SK-N-SH (cell line): ENCODE results near the gene FAM3C. TPM values are rescaled to one million over a fixed set of nuclear protein-coding genes. Genes with fewer than 3 reads are reported as not detected.

ENCODE experiments used
- CTCF ChIA-PET: fragments of 300-600, 350-600 bp; formaldehyde crosslinking; extraction: SDS; loops from one replicate; lab custom pipeline; 2021; lab: Yijun Ruan, JAX
- POLR2A ChIA-PET: fragments of 350-600 bp; sonication (Branson Sonifier 250); formaldehyde crosslinking; extraction: SDS; loops from one replicate; lab custom pipeline; 2020; ENCODE audit warnings: antibody characterized with exemption, inconsistent platforms; lab: Yijun Ruan, JAX
- DNase-seq: peaks from one replicate; pipeline ENCODE4 v3.0.0; 2012
- H2AFZ ChIP-seq: fragments of 200-600 bp; sonication (generic); 2 replicates; pipeline ENCODE4 v1.8.1; 2016; ENCODE audit warnings: antibody characterized with exemption, mild to moderate bottlenecking, low read depth
- H3F3A ChIP-seq: fragments of 200-600 bp; sonication (generic); replicated peaks from 2 replicates; pipeline ENCODE3; 2016; ENCODE audit warnings: antibody characterized with exemption, mild to moderate bottlenecking; ENCODE audit not compliant: insufficient read depth
- H3K27ac ChIP-seq, 2 experiments: fragments of 200-500 bp in 1 of 2; fragments of 200-600 bp in 1 of 2; sonication (Bioruptor generic) in 1 of 2; sonication (generic), shearing (Covaris generic) in 1 of 2; 2 replicates each; pipeline versions ENCODE4 v1.5.1 to v1.6.1; 2014 to 2016; ENCODE audit warnings: low read depth in 2 of 2, inconsistent platforms in 1 of 2, low read length in 1 of 2, mild to moderate bottlenecking in 1 of 2, mixed read lengths in 1 of 2
- H3K27me3 ChIP-seq: fragments of 200-600 bp; sonication (generic), shearing (Covaris generic); 2 replicates; pipeline ENCODE4 v1.6.1; 2016; ENCODE audit warnings: mixed run types; ENCODE audit not compliant: insufficient read depth
- H3K36me3 ChIP-seq, 2 experiments: fragments of 200-500 bp in 1 of 2; fragments of 200-600 bp in 1 of 2; sonication (Bioruptor generic) in 1 of 2; sonication (generic) in 1 of 2; replicated peaks in 1 of 2; 2 replicates each; pipeline versions ENCODE3 to v1.5.1; 2014 to 2016; ENCODE audit warnings: low read length in 1 of 2, mild to moderate bottlenecking in 1 of 2; ENCODE audit not compliant: insufficient read depth in 2 of 2, control insufficient read depth in 1 of 2
- H3K4me1 ChIP-seq, 2 experiments: fragments of 200-500 bp in 1 of 2; fragments of 200-600 bp in 1 of 2; sonication (Bioruptor generic) in 1 of 2; sonication (generic), shearing (Covaris generic) in 1 of 2; 2 replicates each; pipeline versions ENCODE4 v1.5.1 to v1.6.1; 2014 to 2016; ENCODE audit warnings: low read depth in 1 of 2, low read length in 1 of 2, mixed run types in 1 of 2; ENCODE audit not compliant: insufficient read depth in 2 of 2, control insufficient read depth in 1 of 2
- H3K4me2 ChIP-seq: fragments of 200-600 bp; sonication (generic), shearing (Covaris generic); 2 replicates; pipeline ENCODE4 v1.6.1; 2017; ENCODE audit warnings: mixed run types
- H3K4me3 ChIP-seq, 2 experiments: fragments of 200-500 bp in 1 of 2; fragments of 200-600 bp in 1 of 2; sonication (Bioruptor generic) in 1 of 2; sonication (generic), shearing (Covaris generic) in 1 of 2; 2 replicates each; pipeline versions ENCODE4 v1.5.1 to v1.8.1; 2014 to 2016; ENCODE audit warnings: low read depth in 2 of 2, inconsistent platforms in 1 of 2, low read length in 1 of 2, mild to moderate bottlenecking in 1 of 2, mixed read lengths in 1 of 2, moderate library complexity in 1 of 2
- H3K79me2 ChIP-seq: fragments of 200-600 bp; sonication (generic); 2 replicates; pipeline ENCODE4 v1.8.1; 2017; ENCODE audit warnings: mild to moderate bottlenecking; ENCODE audit not compliant: insufficient read depth
- H3K9ac ChIP-seq: fragments of 200-600 bp; sonication (generic); 2 replicates; pipeline ENCODE4 v1.6.1; 2017; ENCODE audit warnings: mixed run types
- H3K9me2 ChIP-seq: fragments of 200-600 bp; sonication (generic); 2 replicates; pipeline ENCODE4 v1.6.1; 2017; ENCODE audit warnings: mixed run types
- H3K9me3 ChIP-seq: fragments of 200-600 bp; sonication (generic); 2 replicates; pipeline ENCODE4 v1.6.1; 2017; ENCODE audit warnings: mixed run types, mild to moderate bottlenecking, moderate library complexity
- H4K20me1 ChIP-seq: fragments of 200-600 bp; sonication (generic); 2 replicates; pipeline ENCODE4 v1.6.1; 2017; ENCODE audit warnings: mild to moderate bottlenecking, mixed run types; ENCODE audit not compliant: insufficient read depth
- CTCF ChIP-seq: fragments of 200-600 bp; sonication (generic); IDR thresholded peaks from 2 replicates; pipeline ENCODE4 v1.6.1; 2017; ENCODE audit warnings: antibody characterized with exemption, mild to moderate bottlenecking, moderate library complexity
- ELF1 ChIP-seq: IDR thresholded peaks from 2 replicates; pipeline ENCODE4 v1.4.0; 2012
- EP300 ChIP-seq, 2 experiments: IDR thresholded peaks; 2 replicates each; pipeline versions ENCODE4 v1.4.0 to v1.6.1; 2012; ENCODE audit warnings: borderline replicate concordance in 1 of 2, low read depth in 1 of 2, low read length in 1 of 2
- EZH2phosphoT487 ChIP-seq: fragments of 200-600 bp; sonication (generic); IDR thresholded peaks from 2 replicates; pipeline ENCODE4 v1.6.1; 2017; ENCODE audit warnings: low read depth, mixed run types, mild to moderate bottlenecking, antibody characterized with exemption, moderate library complexity, borderline replicate concordance
- FOSL2 ChIP-seq: IDR thresholded peaks from 2 replicates; pipeline ENCODE4 v1.4.0; 2012; ENCODE audit warnings: low read depth, mild to moderate bottlenecking, moderate library complexity, borderline replicate concordance
- FOXJ3 ChIP-seq: sonication (generic); formaldehyde crosslinking; IDR thresholded peaks from 2 replicates; pipeline ENCODE4 v1.5.1; 2020; ENCODE audit warnings: mild to moderate bottlenecking, missing genetic modification reagents
- GABPA ChIP-seq: IDR thresholded peaks from 2 replicates; pipeline ENCODE4 v1.4.0; 2012; ENCODE audit warnings: low read depth, mild to moderate bottlenecking
- GATA2 ChIP-seq: sonication (generic); formaldehyde crosslinking; IDR thresholded peaks from 2 replicates; pipeline ENCODE4 v1.5.0; 2020; ENCODE audit warnings: mild to moderate bottlenecking, missing genetic modification reagents
- MXI1 ChIP-seq: IDR thresholded peaks from 2 replicates; pipeline ENCODE4 v1.6.1; 2012; ENCODE audit warnings: mild to moderate bottlenecking, low read depth, low read length, improper control_type of control experiment
- NRF1 ChIP-seq: IDR thresholded peaks from 2 replicates; pipeline ENCODE4 v1.6.1; 2012; ENCODE audit warnings: low read depth, mild to moderate bottlenecking, low read length
- PBX3 ChIP-seq: IDR thresholded peaks from 2 replicates; pipeline ENCODE4; 2012
- POLR2AphosphoS5 ChIP-seq: IDR thresholded peaks from 2 replicates; pipeline ENCODE4 v1.6.1; 2012; ENCODE audit warnings: low read depth, low read length
- RAD21 ChIP-seq: IDR thresholded peaks from 2 replicates; pipeline ENCODE4 v1.6.1; 2012; ENCODE audit warnings: mild to moderate bottlenecking, low read length
- RCOR1 ChIP-seq: fragments of 150-350 bp; IDR thresholded peaks from 2 replicates; pipeline ENCODE4 v1.6.1; 2017; ENCODE audit warnings: antibody characterized with exemption, low read length
- RXRA ChIP-seq: IDR thresholded peaks from 2 replicates; pipeline ENCODE4 v1.4.0; 2012; ENCODE audit warnings: low read depth, mild to moderate bottlenecking, borderline replicate concordance
- SMC3 ChIP-seq: IDR thresholded peaks from 2 replicates; pipeline ENCODE4 v1.6.1; 2012; ENCODE audit warnings: low read depth, low read length, improper control_type of control experiment
- TAF1 ChIP-seq: IDR thresholded peaks from 2 replicates; pipeline ENCODE4 v1.6.1; 2012; ENCODE audit warnings: low read depth, mild to moderate bottlenecking, low read length, moderate library complexity, borderline replicate concordance
- TCF12 ChIP-seq: IDR thresholded peaks from 2 replicates; pipeline ENCODE4 v1.4.0; 2012
- TEAD4 ChIP-seq: IDR thresholded peaks from 2 replicates; pipeline ENCODE4 v1.4.0; 2012; ENCODE audit warnings: mild to moderate bottlenecking, borderline replicate concordance; ENCODE audit not compliant: insufficient read depth
- USF1 ChIP-seq: IDR thresholded peaks from 2 replicates; pipeline ENCODE4 v1.4.0; 2012; ENCODE audit warnings: low read depth, borderline replicate concordance
- WGBS: methylation state at CpG from one replicate; pipeline ENCODE4 v1.1.6; 2017; ENCODE audit warnings: low lambda C conversion rate; 5-methylcytosine and 5-hydroxymethylcytosine counted together
- polyA plus RNA-seq, 3 experiments: library from polyadenylated mRNA; depleted of rRNA; stranded (reverse); fragments of >200 nt; gene quantifications; 2 replicates each; pipeline ENCODE4 v1.2.3, GENCODE V29; 2012
- TF ChIP-seq, protein P1 (sequence below): fragments of 150-350 bp; IDR thresholded peaks from 2 replicates; pipeline ENCODE4 v1.6.1; 2017; ENCODE audit warnings: antibody characterized with exemption, low read length, low read depth, borderline replicate concordance

The FAM3C gene
- polyA plus RNA-seq, 1 of the 3 experiments (the other 2 are of a cell fraction): 80.0 TPM

DNA sequence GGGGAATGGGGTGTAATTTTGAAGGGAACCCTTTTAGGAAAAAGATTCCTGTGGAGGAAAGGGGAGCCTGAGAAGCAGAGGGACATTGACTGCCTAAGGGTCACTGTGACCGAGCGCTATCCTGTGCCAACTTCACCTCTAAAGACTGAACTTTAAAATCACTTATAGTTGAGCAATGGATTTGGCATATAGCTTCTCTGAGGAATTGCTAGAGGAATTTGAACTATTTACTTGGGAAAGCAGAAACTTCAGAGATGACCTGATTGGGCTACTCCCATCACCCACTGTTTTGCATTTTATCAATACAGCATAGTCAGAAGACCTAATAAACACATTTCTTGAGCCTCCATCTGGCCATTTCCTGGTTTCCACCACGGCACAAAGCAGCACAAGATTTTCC is 91.0 kb downstream of the FAM3C start:
- Histone ChIP-seq H3K79me2 (no peaks in the 10 kb centered on the region), H3K9me2 (no peaks in the 10 kb centered on the region), H2AFZ (no peak overlapping the region), H4K20me1 (no peaks in the 10 kb centered on the region), H3K4me1 (peaks cover 0 to 47% of the 10 kb centered on the region in 2 experiments; a peak in 2 of 4 replicates), H3K9me3 (0 out of 2 replicates have a peak, but pooled peaks cover under 1% of the 10 kb centered on the region)
- WGBS: 83% methylated on average over 3 of the region's 3 CpGs
- POLR2A ChIA-PET: no interaction called here
- no peak for TF ChIP-seq GATA2 (CRISPR knock-in tag)
- TF ChIP-seq POLR2AphosphoS5: no peak
- no peak for TF ChIP-seq PBX3
- TF ChIP-seq RCOR1: no peak
- TF ChIP-seq MXI1: no peak
- no peak for TF ChIP-seq EZH2phosphoT487
- no peak for TF ChIP-seq NRF1
- TF ChIP-seq, protein P1, sequence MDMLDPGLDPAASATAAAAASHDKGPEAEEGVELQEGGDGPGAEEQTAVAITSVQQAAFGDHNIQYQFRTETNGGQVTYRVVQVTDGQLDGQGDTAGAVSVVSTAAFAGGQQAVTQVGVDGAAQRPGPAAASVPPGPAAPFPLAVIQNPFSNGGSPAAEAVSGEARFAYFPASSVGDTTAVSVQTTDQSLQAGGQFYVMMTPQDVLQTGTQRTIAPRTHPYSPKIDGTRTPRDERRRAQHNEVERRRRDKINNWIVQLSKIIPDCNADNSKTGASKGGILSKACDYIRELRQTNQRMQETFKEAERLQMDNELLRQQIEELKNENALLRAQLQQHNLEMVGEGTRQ: no peak
- no peak for TF ChIP-seq FOSL2
- TF ChIP-seq, all 33 proteins: peak for 0
- CTCF ChIA-PET: interaction anchor here (0.6 to 2.1 kb wide), 8 partner anchors 19 to 224 kb away, joined by 3 to 8 read pairs (median 3); no protein-coding TSS in a partner anchor
- H3K4me3 ChIP-seq: no peak overlapping the region
- H3F3A ChIP-seq: no peaks in the 10 kb centered on the region
- peak overlapping the region in 1 of 2 experiments; percentile 94; a peak in 2 of 4 replicates for H3K27ac ChIP-seq
- H3K4me2 ChIP-seq: no peak overlapping the region
- no peak for DNase-seq
- H3K9ac ChIP-seq: no peak overlapping the region
- H3K36me3 ChIP-seq: no peaks in the 10 kb centered on the region
- no peaks in the 10 kb centered on the region for H3K27me3 ChIP-seq

DNA sequence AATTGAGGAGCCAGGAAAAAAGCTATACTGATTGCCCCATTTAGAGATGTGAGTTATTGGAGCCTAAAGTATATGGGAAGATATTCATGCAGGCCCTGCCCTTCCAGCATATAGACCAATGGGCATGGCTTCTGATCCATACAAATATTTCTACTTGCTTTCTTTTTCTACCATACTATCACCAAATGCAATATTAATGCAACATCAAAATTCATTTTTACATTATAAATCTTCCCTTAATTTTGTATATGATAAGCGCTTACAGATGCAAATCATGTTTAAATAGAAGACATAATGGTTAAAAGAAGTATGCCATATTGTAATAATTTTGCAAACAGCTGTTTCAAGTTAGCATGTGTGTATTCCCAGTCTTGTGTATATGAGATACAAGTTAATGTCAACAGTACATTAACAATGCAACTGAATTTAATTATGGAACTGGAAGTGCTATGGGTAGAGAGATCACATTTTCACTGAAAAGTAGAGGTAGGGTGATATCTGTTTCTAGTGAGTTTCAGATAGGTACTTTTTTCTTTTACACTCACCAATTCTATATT is 91.9 kb downstream of the FAM3C start:
- POLR2A ChIA-PET: interaction anchor here (0.7 kb wide), 1 partner anchor 60 kb away, joined by 3 read pairs; no protein-coding TSS in a partner anchor
- Histone ChIP-seq H2AFZ (no peak overlapping the region), H3K36me3 (no peaks in the 10 kb centered on the region), H3F3A (no peaks in the 10 kb centered on the region), H3K4me3 (no peak overlapping the region), H3K27ac (peak overlapping the region in 1 of 2 experiments; percentile 94; a peak in 2 of 4 replicates), H3K9me2 (no peaks in the 10 kb centered on the region), H3K27me3 (no peaks in the 10 kb centered on the region), H3K9ac (no peak overlapping the region), H3K9me3 (no peaks in the 10 kb centered on the region), H4K20me1 (no peaks in the 10 kb centered on the region), H3K4me2 (no peak overlapping the region), H3K79me2 (no peaks in the 10 kb centered on the region), H3K4me1 (peaks cover 0 to 47% of the 10 kb centered on the region in 2 experiments; a peak in 2 of 4 replicates)
- CTCF ChIA-PET: interaction anchor here (0.8 to 2.1 kb wide), 6 partner anchors 20 to 223 kb away, joined by 3 to 8 read pairs (median 4); no protein-coding TSS in a partner anchor
- 67% methylated on average over 1 of the region's 1 CpG for WGBS
- DNase-seq: peak; percentile 56
- TF ChIP-seq GATA2 (CRISPR knock-in tag) (peak; percentile 71), POLR2AphosphoS5 (0 out of 2 replicates have a peak, but pooled peaks have one; percentile 21), GABPA (no peak), ELF1 (no peak), RXRA (no peak), RAD21 (no peak), RCOR1 (peak; percentile 81), TAF1 (no peak), FOXJ3 (CRISPR knock-in tag) (0 out of 2 replicates have a peak, but pooled peaks have one; percentile 52), USF1 (no peak), MXI1 (0 out of 2 replicates have a peak, but pooled peaks have one; percentile 35), TCF12 (peak; percentile 74), CTCF (no peak), EP300 (IDR thresholded peaks at IDR 0.05; ENCODE audit: borderline replicate concordance in 1 of 2, low read depth in 1 of 2, low read length in 1 of 2) (peak in 1 of 2 experiments; percentile 85; a peak in 2 of 4 replicates), SMC3 (no peak), TEAD4 (peak; percentile 13; the same call in 1 of the 2 replicates)
- TF ChIP-seq, protein P1: no peak
